RWPE2 (cell line): ENCODE measurements around the gene CCDC33.

Experiments
- ATAC-seq: fragments of 200-7000 bp; cut with Tn5 transposase; 3 replicates; pipeline ENCODE4 v1.9.1; 2021; ENCODE audit warnings: low read depth
- DNase-seq: peaks from one replicate; pipeline ENCODE4 v3.0.0-alpha.2; 2020; ENCODE audit warnings: low spot score
- H3K27ac ChIP-seq: fragments of 450-650 bp; 2 replicates; pipeline ENCODE4 v1.5.1; 2017; ENCODE audit warnings: mild to moderate bottlenecking; ENCODE audit not compliant: poor library complexity, severe bottlenecking
- H3K27me3 ChIP-seq: fragments of 250-450 bp; sonication (Bioruptor Pico); 2 replicates; pipeline ENCODE4 v1.5.1; 2021; ENCODE audit warnings: mild to moderate bottlenecking, moderate library complexity; ENCODE audit not compliant: insufficient read depth, poor library complexity, severe bottlenecking
- H3K36me3 ChIP-seq: fragments of 250-450 bp; sonication (Bioruptor Pico); 2 replicates; pipeline ENCODE4 v1.5.1; 2020; ENCODE audit warnings: low read depth, mild to moderate bottlenecking, moderate library complexity
- H3K4me1 ChIP-seq: fragments of 250-450 bp; sonication (Bioruptor Pico); 2 replicates; pipeline ENCODE4 v1.5.1; 2021; ENCODE audit warnings: mild to moderate bottlenecking, moderate library complexity; ENCODE audit not compliant: insufficient read depth, poor library complexity, severe bottlenecking
- H3K4me3 ChIP-seq: fragments of 250-450 bp; sonication (Bioruptor Pico); 2 replicates; pipeline ENCODE4 v1.5.1; 2021; ENCODE audit warnings: mild to moderate bottlenecking, moderate library complexity; ENCODE audit not compliant: severe bottlenecking
- H3K9me3 ChIP-seq: fragments of 250-450 bp; sonication (Bioruptor Pico); 2 replicates; pipeline ENCODE4 v1.5.1; 2021; ENCODE audit warnings: mild to moderate bottlenecking, moderate library complexity; ENCODE audit not compliant: severe bottlenecking
- TF ChIP-seq, protein P1 (sequence below): fragments of 450-650 bp; IDR thresholded peaks from one replicate; pipeline ENCODE4 v1.5.1; 2017; ENCODE audit warnings: mild to moderate bottlenecking, moderate library complexity; ENCODE audit not compliant: poor library complexity, severe bottlenecking

Gene CCDC33

DNA sequence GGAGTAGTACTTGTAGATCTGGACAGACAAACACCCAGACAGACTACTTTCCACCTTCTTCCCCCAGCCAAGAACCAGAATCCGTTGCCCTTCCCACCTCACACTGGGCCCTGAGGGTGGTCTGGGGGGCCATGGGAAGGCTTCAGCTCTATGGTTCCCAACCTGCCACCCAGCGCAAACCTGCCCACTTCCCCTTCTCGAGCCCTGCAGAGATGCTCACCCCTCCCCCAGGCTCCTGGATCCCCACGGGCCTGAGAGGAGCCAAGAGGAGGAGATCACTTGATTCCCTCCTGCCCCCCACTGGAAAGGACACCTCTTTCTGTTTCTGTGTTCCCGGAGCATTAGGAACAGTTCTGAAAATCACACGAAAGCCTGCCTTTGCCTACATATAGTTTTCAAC lies 42.2 kb upstream of the CCDC33 start:
- Histone ChIP-seq H3K27me3 (no peaks in the 10 kb centered on the region), H3K27ac (peak overlapping the region; percentile 49), H3K9me3 (no peaks in the 10 kb centered on the region), H3K36me3 (no peaks in the 10 kb centered on the region), H3K4me1 (peaks cover 18% of the 10 kb centered on the region), H3K4me3 (no peak overlapping the region)
- ATAC-seq (no peak), DNase-seq (no peak)
- TF ChIP-seq, protein P1, sequence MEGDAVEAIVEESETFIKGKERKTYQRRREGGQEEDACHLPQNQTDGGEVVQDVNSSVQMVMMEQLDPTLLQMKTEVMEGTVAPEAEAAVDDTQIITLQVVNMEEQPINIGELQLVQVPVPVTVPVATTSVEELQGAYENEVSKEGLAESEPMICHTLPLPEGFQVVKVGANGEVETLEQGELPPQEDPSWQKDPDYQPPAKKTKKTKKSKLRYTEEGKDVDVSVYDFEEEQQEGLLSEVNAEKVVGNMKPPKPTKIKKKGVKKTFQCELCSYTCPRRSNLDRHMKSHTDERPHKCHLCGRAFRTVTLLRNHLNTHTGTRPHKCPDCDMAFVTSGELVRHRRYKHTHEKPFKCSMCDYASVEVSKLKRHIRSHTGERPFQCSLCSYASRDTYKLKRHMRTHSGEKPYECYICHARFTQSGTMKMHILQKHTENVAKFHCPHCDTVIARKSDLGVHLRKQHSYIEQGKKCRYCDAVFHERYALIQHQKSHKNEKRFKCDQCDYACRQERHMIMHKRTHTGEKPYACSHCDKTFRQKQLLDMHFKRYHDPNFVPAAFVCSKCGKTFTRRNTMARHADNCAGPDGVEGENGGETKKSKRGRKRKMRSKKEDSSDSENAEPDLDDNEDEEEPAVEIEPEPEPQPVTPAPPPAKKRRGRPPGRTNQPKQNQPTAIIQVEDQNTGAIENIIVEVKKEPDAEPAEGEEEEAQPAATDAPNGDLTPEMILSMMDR = no peak

DNA sequence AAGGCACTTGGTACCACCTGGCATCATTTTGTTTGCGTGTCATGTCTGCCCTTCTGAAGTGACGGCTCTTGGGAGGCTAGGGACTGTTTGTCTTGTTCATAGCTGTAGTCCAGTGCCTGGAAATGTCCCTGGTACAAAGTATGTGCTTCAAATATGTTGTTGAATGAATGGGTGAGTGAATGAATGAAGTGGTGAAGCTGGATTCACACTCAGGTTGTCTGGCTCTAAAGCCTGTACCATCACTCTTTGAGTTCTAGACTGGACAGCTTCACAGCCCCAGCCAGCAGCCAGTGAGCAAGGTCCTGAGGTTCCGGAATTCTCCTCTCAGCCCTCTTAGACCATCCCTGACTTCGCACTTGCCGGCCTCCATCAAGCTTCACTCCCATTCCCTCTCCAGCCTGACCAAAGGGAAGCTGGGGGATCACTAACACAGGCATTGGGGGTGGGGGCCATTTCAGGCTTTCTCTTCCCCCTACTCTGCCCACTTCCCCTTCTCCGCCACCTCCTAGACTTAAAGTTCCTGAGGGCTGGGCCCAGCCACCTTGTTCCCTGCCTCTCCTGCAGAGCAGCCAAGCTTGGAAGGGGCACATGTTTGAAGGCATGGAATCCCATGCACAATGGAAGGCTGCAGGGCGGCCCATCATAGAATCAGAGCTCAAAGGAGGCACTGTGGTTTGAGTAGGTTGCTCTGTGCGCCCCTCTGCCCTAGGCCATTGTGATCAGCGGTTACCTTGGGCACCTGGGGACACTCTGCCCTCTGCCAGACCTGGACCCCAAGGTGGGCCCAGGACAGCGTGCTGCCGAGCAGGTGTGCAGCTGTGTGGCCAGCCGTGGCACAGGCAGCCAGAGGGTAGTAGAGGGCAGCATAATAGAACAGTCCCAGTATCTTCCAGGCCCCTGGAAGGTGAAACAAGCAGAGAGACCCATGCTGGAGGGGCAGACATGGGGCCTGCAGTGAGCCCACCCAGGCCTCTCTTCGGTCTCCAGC lies 41.3 kb upstream of the CCDC33 start:
- no peak for ATAC-seq
- Histone ChIP-seq H3K36me3 (no peaks in the 10 kb centered on the region), H3K9me3 (no peaks in the 10 kb centered on the region), H3K27ac (no peak overlapping the region), H3K4me1 (peaks cover 19% of the 10 kb centered on the region), H3K4me3 (no peak overlapping the region), H3K27me3 (no peaks in the 10 kb centered on the region)
- DNase-seq = no peak
- TF ChIP-seq, protein P1 = no peak

DNA sequence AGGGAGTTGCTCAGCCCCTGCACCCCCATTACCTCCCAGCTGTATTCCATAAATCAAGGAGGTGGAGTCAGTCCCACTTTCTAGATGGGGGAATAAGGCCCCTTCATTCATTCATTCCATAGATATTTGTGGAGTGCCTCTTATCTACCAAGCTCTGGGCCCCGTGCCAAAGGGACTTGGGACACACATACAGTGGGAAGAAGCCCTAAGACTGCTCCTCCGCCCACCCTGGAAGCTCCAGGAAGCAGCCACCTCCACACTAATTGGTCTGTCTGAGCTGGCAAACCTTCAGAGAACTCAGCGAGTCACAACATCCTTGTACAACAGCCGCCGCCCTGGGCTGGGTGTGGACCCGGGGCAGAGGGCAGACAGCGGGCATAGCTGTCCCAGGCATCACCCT lies 40.0 kb upstream of the CCDC33 start:
- ATAC-seq = peak; percentile 49
- peak; percentile 90 for DNase-seq
- Histone ChIP-seq H3K27ac (no peak overlapping the region), H3K36me3 (no peaks in the 10 kb centered on the region), H3K4me3 (no peak overlapping the region), H3K9me3 (no peaks in the 10 kb centered on the region), H3K27me3 (no peaks in the 10 kb centered on the region), H3K4me1 (peaks cover 32% of the 10 kb centered on the region)
- TF ChIP-seq, protein P1 = no peak

DNA sequence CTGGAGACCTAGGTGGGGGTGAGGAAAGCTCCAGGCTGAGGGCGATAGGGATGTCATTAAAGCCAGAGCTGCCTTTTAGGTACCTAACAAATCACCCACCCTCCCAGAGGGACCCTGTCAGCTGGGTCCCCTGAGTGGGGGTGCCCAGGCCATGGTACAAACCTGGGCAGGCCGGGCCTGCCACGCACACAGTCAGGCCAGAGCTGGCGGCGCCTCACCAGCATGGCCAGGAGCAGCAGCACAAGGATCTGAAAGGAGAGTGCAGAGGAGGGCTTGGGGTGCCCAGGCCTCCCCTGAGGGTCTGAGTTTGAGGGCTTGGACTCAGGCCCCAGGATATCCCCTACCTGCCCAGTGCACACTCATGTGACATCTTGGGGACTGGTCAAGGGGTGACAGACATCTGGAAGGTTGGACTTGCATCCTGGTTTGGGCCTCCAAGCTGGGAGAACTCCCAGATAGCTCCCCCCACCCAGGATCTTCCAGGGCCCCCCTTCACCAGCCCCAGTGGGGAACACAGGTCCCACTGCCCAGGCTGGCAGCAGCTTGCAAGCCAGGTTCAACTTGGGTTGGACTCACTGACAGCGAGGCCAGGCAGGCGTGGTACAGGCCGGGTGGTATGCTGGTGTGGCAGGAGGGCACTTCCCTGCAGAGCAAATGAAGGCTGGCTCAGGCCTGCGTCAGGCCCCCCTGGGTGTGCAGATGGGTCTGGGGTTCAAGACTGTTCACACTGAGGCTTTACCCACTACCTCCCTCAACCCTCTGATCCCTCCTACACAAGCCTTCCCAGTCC lies 38.8 kb upstream of the CCDC33 start:
- TF ChIP-seq, protein P1 = no peak
- DNase-seq (no peak), ATAC-seq (no peak)
- Histone ChIP-seq H3K36me3 (no peaks in the 10 kb centered on the region), H3K27me3 (no peaks in the 10 kb centered on the region), H3K4me3 (no peak overlapping the region), H3K9me3 (no peaks in the 10 kb centered on the region), H3K27ac (no peak overlapping the region), H3K4me1 (peaks cover 42% of the 10 kb centered on the region)
